ENCODE results near the gene RAB3GAP1. TPM values are rescaled to one million over a fixed set of nuclear protein-coding genes. Genes with fewer than 3 reads are reported as not detected.

RAB3GAP1 gene
- total RNA-seq, 1 experiment from 2014 or later, result 36.8 TPM

DNA sequence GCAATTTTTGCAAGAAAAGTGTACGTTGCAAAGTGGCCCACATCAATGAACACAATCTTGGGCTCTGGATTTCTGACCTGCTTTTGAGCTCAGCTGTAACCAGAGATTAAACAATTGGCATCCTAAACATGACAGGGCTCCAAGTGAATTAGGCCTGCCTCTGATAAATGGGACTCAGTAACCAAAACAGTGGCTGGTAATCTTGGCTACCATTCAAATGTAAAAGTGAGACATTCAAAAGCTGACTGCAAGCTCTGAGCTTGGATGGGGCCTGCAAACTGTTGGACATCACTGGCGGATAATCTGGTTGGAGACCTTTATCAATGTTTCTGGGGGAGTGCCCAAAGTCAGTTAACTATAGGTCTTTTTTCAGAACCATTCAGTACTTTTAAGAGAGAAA is 160.7 kb downstream of the RAB3GAP1 start:
- ChIA-PET POLR2A (ENCODE audit: unreplicated experiment) (no interaction called here), CTCF (interaction anchor here (0.6 kb wide), 1 partner anchor 130 kb away, joined by 11 read pairs; no protein-coding TSS in a partner anchor)
- H2AFZ ChIP-seq, result no peak overlapping the region
- no peaks in the 10 kb centered on the region for H3K4me1 ChIP-seq (replicated peaks; ENCODE audit: insufficient read depth)
- DNase-seq, result no peak
- no peak overlapping the region for H3K27ac ChIP-seq
- H3K36me3 ChIP-seq (ENCODE audit: low read depth), result no peaks in the 10 kb centered on the region
- no peaks in the 10 kb centered on the region for H3F3A ChIP-seq (ENCODE audit: insufficient read depth, low read depth)
- H3K79me2 ChIP-seq (ENCODE audit: low read depth), result no peaks in the 10 kb centered on the region
- H4K20me1 ChIP-seq (ENCODE audit: insufficient read depth), result no peaks in the 10 kb centered on the region
- TF ChIP-seq, protein P1, sequence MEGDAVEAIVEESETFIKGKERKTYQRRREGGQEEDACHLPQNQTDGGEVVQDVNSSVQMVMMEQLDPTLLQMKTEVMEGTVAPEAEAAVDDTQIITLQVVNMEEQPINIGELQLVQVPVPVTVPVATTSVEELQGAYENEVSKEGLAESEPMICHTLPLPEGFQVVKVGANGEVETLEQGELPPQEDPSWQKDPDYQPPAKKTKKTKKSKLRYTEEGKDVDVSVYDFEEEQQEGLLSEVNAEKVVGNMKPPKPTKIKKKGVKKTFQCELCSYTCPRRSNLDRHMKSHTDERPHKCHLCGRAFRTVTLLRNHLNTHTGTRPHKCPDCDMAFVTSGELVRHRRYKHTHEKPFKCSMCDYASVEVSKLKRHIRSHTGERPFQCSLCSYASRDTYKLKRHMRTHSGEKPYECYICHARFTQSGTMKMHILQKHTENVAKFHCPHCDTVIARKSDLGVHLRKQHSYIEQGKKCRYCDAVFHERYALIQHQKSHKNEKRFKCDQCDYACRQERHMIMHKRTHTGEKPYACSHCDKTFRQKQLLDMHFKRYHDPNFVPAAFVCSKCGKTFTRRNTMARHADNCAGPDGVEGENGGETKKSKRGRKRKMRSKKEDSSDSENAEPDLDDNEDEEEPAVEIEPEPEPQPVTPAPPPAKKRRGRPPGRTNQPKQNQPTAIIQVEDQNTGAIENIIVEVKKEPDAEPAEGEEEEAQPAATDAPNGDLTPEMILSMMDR (conservative IDR thresholded peaks at IDR 0.05), result no peak
- no peak for TF ChIP-seq EZH2 (IDR thresholded peaks at IDR 0.05; ENCODE audit: low read depth)
- H3K4me2 ChIP-seq, result no peak overlapping the region
- intact Hi-C loops (cut with micrococcal nuclease; ENCODE audit: unreplicated experiment), result no loop called here
- no peak overlapping the region for H3K4me3 ChIP-seq
- BruUV-seq (replicated peaks), result no TSS peak
- H3K27me3 ChIP-seq (ENCODE audit: insufficient read depth, low read depth), result no peaks in the 10 kb centered on the region
- no peaks in the 10 kb centered on the region for H3K9me2 ChIP-seq (ENCODE audit: insufficient read depth)
- H3K9me3 ChIP-seq (ENCODE audit: insufficient read depth, low read depth), result no peaks in the 10 kb centered on the region

DNA sequence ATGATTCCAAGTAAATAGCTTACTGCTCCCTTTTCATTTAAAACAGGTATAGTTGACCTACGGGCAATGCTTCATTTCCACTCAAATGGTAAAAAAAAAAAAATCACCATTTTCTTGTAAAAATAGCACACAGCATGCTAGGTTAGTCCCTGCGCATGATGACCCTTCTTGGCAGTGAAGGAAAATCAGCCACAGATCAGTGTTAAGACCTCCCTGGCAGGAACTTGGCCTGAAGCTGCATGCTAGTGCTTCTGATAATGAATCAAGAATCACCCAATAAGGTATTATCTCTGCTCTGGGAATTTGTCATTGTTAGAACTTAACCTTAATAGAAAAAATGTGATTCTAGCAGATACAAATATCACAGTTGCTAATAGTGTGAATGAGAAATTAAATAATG is 166.3 kb downstream of the RAB3GAP1 start:
- Histone ChIP-seq H4K20me1 (ENCODE audit: insufficient read depth) (no peaks in the 10 kb centered on the region), H3K79me2 (ENCODE audit: low read depth) (no peaks in the 10 kb centered on the region), H3K9me3 (ENCODE audit: insufficient read depth, low read depth) (no peaks in the 10 kb centered on the region), H2AFZ (no peak overlapping the region), H3F3A (ENCODE audit: insufficient read depth, low read depth) (no peaks in the 10 kb centered on the region), H3K4me2 (no peak overlapping the region), H3K27ac (no peak overlapping the region), H3K9me2 (ENCODE audit: insufficient read depth) (no peaks in the 10 kb centered on the region), H3K27me3 (ENCODE audit: insufficient read depth, low read depth) (no peaks in the 10 kb centered on the region), H3K36me3 (ENCODE audit: low read depth) (no peaks in the 10 kb centered on the region), H3K4me1 (replicated peaks; ENCODE audit: insufficient read depth) (0 out of 2 replicates have a peak, but pooled peaks cover 3% of the 10 kb centered on the region), H3K4me3 (no peak overlapping the region)
- ChIA-PET POLR2A (ENCODE audit: unreplicated experiment) (no interaction called here), CTCF (no interaction called here)
- DNase-seq, result no peak
- no peak for TF ChIP-seq EZH2 (IDR thresholded peaks at IDR 0.05; ENCODE audit: low read depth)
- TF ChIP-seq, protein P1 (conservative IDR thresholded peaks at IDR 0.05), result no peak
- intact Hi-C loops (cut with micrococcal nuclease; ENCODE audit: unreplicated experiment), result no loop called here
- BruUV-seq (replicated peaks), result no TSS peak

DNA sequence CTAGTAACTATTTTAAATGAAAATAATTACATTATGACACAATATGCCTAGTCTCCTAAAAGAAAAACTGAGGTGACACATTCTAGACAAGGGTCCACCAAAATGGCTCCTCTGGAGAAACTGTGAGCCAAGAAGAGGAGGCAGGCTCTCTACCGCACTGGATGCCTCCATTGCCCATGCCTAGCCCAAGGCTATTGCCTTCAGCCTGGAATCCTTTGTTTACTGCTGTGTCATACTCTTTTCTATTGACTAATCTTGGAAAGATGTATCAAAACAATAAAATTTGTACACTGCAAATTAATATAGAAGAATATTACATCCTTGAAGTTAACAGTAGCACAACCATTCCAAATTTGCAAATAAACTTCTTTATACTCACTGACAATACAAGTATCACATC is 167.1 kb downstream of the RAB3GAP1 start:
- Histone ChIP-seq H4K20me1 (ENCODE audit: insufficient read depth) (no peaks in the 10 kb centered on the region), H3K4me1 (replicated peaks; ENCODE audit: insufficient read depth) (0 out of 2 replicates have a peak, but pooled peaks cover 3% of the 10 kb centered on the region), H2AFZ (no peak overlapping the region), H3F3A (ENCODE audit: insufficient read depth, low read depth) (no peaks in the 10 kb centered on the region), H3K27ac (no peak overlapping the region), H3K79me2 (ENCODE audit: low read depth) (no peaks in the 10 kb centered on the region), H3K4me3 (no peak overlapping the region), H3K9me2 (ENCODE audit: insufficient read depth) (no peaks in the 10 kb centered on the region), H3K27me3 (ENCODE audit: insufficient read depth, low read depth) (no peaks in the 10 kb centered on the region), H3K36me3 (ENCODE audit: low read depth) (no peaks in the 10 kb centered on the region), H3K9me3 (ENCODE audit: insufficient read depth, low read depth) (no peaks in the 10 kb centered on the region), H3K4me2 (no peak overlapping the region)
- intact Hi-C loops (cut with micrococcal nuclease; ENCODE audit: unreplicated experiment), result no loop called here
- TF ChIP-seq, protein P1 (conservative IDR thresholded peaks at IDR 0.05), result no peak
- no peak for TF ChIP-seq EZH2 (IDR thresholded peaks at IDR 0.05; ENCODE audit: low read depth)
- CTCF ChIA-PET, result no interaction called here
- DNase-seq, result no peak
- POLR2A ChIA-PET (ENCODE audit: unreplicated experiment), result no interaction called here
- BruUV-seq (replicated peaks), result no TSS peak

Other genes starting within 250 kb of the RAB3GAP1 start
- not detected in 2 replicates for gene ACMSD, start 213.7 kb upstream of the RAB3GAP1 start, total RNA-seq (2021)
- 19.1 and 26.2 TPM in 2 replicates for gene CCNT2, start 133.5 kb upstream of the RAB3GAP1 start, total RNA-seq (2021)
- gene MAP3K19, start 4.8 kb upstream of the RAB3GAP1 start, total RNA-seq (2021), result not detected in 2 replicates